DND-41 (cell line): ENCODE results near the gene ZNF322.

Experiments used
- ATAC-seq: fragments of 200-7000 bp; cut with Tn5 transposase; 3 replicates; pipeline ENCODE4 v1.9.1; 2021; ENCODE audit warnings: low read depth; ENCODE audit not compliant: insufficient read depth
- DNase-seq: peaks from one replicate; pipeline ENCODE4 v3.0.0-alpha.2; 2020
- H2AFZ ChIP-seq: 2 replicates; pipeline ENCODE4 v1.6.0; 2012; ENCODE audit warnings: low read depth, low read length
- H3K27ac ChIP-seq: 2 replicates; pipeline ENCODE4 v1.5.1; 2012; ENCODE audit warnings: low read length, inconsistent platforms
- H3K27me3 ChIP-seq: fragments of 200-600 bp; sonication (generic); 2 replicates; pipeline ENCODE4 v1.6.0; 2012; ENCODE audit warnings: low read length, mild to moderate bottlenecking, inconsistent platforms; ENCODE audit not compliant: insufficient read depth, poor library complexity
- H3K36me3 ChIP-seq: 2 replicates; pipeline ENCODE4 v1.5.1; 2012; ENCODE audit warnings: low read length, inconsistent platforms; ENCODE audit not compliant: insufficient read depth
- H3K4me1 ChIP-seq: 2 replicates; pipeline ENCODE4 v1.5.1; 2012; ENCODE audit warnings: mild to moderate bottlenecking, low read length; ENCODE audit not compliant: insufficient read depth
- H3K4me2 ChIP-seq: 2 replicates; pipeline ENCODE4 v1.6.0; 2012; ENCODE audit warnings: mild to moderate bottlenecking, moderate library complexity, low read length, inconsistent platforms; ENCODE audit not compliant: insufficient read depth
- H3K4me3 ChIP-seq, 2 experiments: fragments of 200-600 bp in 1 of 2; shearing (Covaris generic) in 1 of 2; 2 replicates each; pipeline ENCODE4 v1.5.1; 2012 to 2016; ENCODE audit warnings: inconsistent platforms in 2 of 2, low read length in 2 of 2, mild to moderate bottlenecking in 2 of 2, low read depth in 1 of 2, moderate library complexity in 1 of 2
- H3K79me2 ChIP-seq: 2 replicates; pipeline ENCODE4 v1.6.0; 2012; ENCODE audit warnings: low read length, inconsistent platforms; ENCODE audit not compliant: insufficient read depth
- H3K9ac ChIP-seq: 2 replicates; pipeline ENCODE4 v1.6.0; 2012; ENCODE audit warnings: low read depth, mild to moderate bottlenecking, inconsistent platforms, low read length, moderate library complexity
- H3K9me3 ChIP-seq: 2 replicates; pipeline ENCODE4 v1.5.1; 2012; ENCODE audit warnings: low read length, moderate library complexity, mild to moderate bottlenecking, inconsistent platforms; ENCODE audit not compliant: insufficient read depth, severe bottlenecking
- H4K20me1 ChIP-seq: 2 replicates; pipeline ENCODE4 v1.6.0; 2012; ENCODE audit warnings: low read length; ENCODE audit not compliant: insufficient read depth
- CTCF ChIP-seq: IDR thresholded peaks from 2 replicates; pipeline ENCODE4 v1.5.1; 2012; ENCODE audit warnings: borderline replicate concordance, low read length, moderate library complexity, mild to moderate bottlenecking; ENCODE audit not compliant: poor library complexity, severe bottlenecking; ENCODE audit errors: extremely low read depth
- EZH2 ChIP-seq: IDR thresholded peaks from 3 replicates; pipeline ENCODE4 v1.6.1; 2012; ENCODE audit warnings: borderline replicate concordance, low read depth, mild to moderate bottlenecking, moderate library complexity, low read length, inconsistent platforms; ENCODE audit not compliant: severe bottlenecking

Gene ZNF322

DNA sequence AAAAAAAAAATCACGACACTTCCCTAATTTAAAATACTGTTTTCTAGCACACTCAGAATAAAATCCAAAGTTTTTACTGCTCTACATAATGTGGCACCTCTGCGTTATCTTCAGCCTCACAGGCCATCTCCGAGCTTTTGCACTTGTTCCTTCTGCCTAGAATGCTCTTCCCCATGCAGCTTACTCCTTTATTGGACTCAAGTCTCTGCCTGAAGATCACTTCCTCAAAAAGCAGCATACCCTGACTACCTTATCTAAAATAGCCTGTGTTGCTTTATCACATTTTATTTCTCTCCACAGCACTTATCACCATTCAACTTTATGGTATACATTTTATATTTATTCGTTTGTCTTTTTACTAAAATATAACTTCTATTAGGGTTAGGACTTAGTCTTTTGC, 2.3 kb downstream of the ZNF322 start:
- Histone ChIP-seq H3K27ac (no peak overlapping the region), H3K9me3 (no peaks in the 10 kb centered on the region), H3K27me3 (no peaks in the 10 kb centered on the region), H3K4me2 (peak overlapping the region; percentile 99; the same call in 1 of the 2 replicates), H2AFZ (no peak overlapping the region), H3K4me3 (peak overlapping the region in 1 of 2 experiments; percentile 73; a peak in 1 of 4 replicates), H3K36me3 (peaks cover 26% of the 10 kb centered on the region; the same call in 1 of the 2 replicates), H4K20me1 (no peaks in the 10 kb centered on the region), H3K9ac (no peak overlapping the region), H3K79me2 (peaks cover 29% of the 10 kb centered on the region), H3K4me1 (peaks cover 25% of the 10 kb centered on the region)
- no peak for ATAC-seq
- no peak for DNase-seq
- TF ChIP-seq EZH2: no peak
- no peak for TF ChIP-seq CTCF

GRCh38 chr6:26653007-26653406, 6.5 kb downstream of the ZNF322 start:
- Histone ChIP-seq H3K4me3 (no peak overlapping the region), H3K4me2 (no peak overlapping the region), H2AFZ (no peak overlapping the region), H3K27ac (no peak overlapping the region), H3K9me3 (peaks cover 4% of the 10 kb centered on the region), H3K79me2 (peaks cover 31% of the 10 kb centered on the region), H4K20me1 (no peaks in the 10 kb centered on the region), H3K9ac (no peak overlapping the region), H3K36me3 (peaks cover 54% of the 10 kb centered on the region; the same call in 1 of the 2 replicates), H3K4me1 (peaks cover 9% of the 10 kb centered on the region), H3K27me3 (no peaks in the 10 kb centered on the region)
- ATAC-seq: no peak
- DNase-seq: no peak
- TF ChIP-seq CTCF (no peak), EZH2 (no peak)

GRCh38 chr6:26651133-26651781, 8.3 kb downstream of the ZNF322 start:
- Histone ChIP-seq H3K36me3 (peaks cover 51% of the 10 kb centered on the region; the same call in 1 of the 2 replicates), H3K9ac (no peak overlapping the region), H3K9me3 (peaks cover 4% of the 10 kb centered on the region), H4K20me1 (no peaks in the 10 kb centered on the region), H2AFZ (no peak overlapping the region), H3K4me1 (no peaks in the 10 kb centered on the region), H3K79me2 (peaks cover 34% of the 10 kb centered on the region; the same call in 1 of the 2 replicates), H3K4me3 (no peak overlapping the region), H3K4me2 (no peak overlapping the region), H3K27ac (no peak overlapping the region), H3K27me3 (no peaks in the 10 kb centered on the region)
- DNase-seq: no peak
- TF ChIP-seq CTCF: no peak
- no peak for TF ChIP-seq EZH2
- ATAC-seq: no peak
